WTC11 (cell line): Measurements from ENCODE around the gene HAND1. TPM values are rescaled to one million over a fixed set of nuclear protein-coding genes. Genes with fewer than 3 reads are reported as not detected.
"Not testable (repeated sequence)": the region's sequence is repeated elsewhere in the genome, so short reads cannot be mapped to it uniquely, and the experiment has no call there.

Experiments
- ATAC-seq: fragments of 200-7000 bp; cut with Tn5 transposase; 2 replicates; pipeline ENCODE4 v1.10.0; 2021; ENCODE audit warnings: mild to moderate bottlenecking, moderate library complexity
- CTCF ChIA-PET: fragments of 300-600 bp; sonication (Branson Sonifier 250); formaldehyde crosslinking; loops from one replicate; lab custom pipeline; 2021; ENCODE audit warnings: antibody characterized with exemption; lab: Charles Lee
- POLR2A ChIA-PET: fragments of 350-600 bp; sonication (Branson Sonifier 250); formaldehyde crosslinking; loops from one replicate; lab custom pipeline; 2021; ENCODE audit warnings: antibody characterized with exemption; lab: Charles Lee
- DNase-seq: peaks from one replicate; pipeline ENCODE4 v3.0.0; 2021; ENCODE audit warnings: low spot score
- H3K27ac Mint-ChIP-seq: 2 replicates; pipeline ENCODE4 v1.8.0; 2021; ENCODE audit warnings: mixed read lengths
- H3K27me3 Mint-ChIP-seq: 2 replicates; pipeline ENCODE4 v1.8.0; 2021; ENCODE audit warnings: low read depth, mild to moderate bottlenecking, moderate library complexity, mixed read lengths
- H3K36me3 Mint-ChIP-seq: 2 replicates; pipeline ENCODE4 v1.8.0; 2021; ENCODE audit warnings: mixed read lengths
- H3K4me1 Mint-ChIP-seq: 2 replicates; pipeline ENCODE4 v1.8.0; 2022; ENCODE audit warnings: mixed read lengths
- H3K4me3 Mint-ChIP-seq: 2 replicates; pipeline ENCODE4 v1.8.0; 2021; ENCODE audit warnings: mild to moderate bottlenecking, moderate library complexity, mixed read lengths
- H3K9me3 Mint-ChIP-seq: 2 replicates; pipeline ENCODE4 v1.8.0; 2021; ENCODE audit warnings: mixed read lengths
- EMX1 ChIP-seq: fragments of 250-450 bp; sonication (Bioruptor Pico); IDR thresholded peaks from 2 replicates; pipeline ENCODE4 v1.8.0; 2021; ENCODE audit warnings: mild to moderate bottlenecking
- ESRRA ChIP-seq: sonication (generic); formaldehyde crosslinking; IDR thresholded peaks from 2 replicates; pipeline ENCODE4 v1.8.1; 2022; ENCODE audit warnings: mild to moderate bottlenecking, missing genetic modification reagents, borderline replicate concordance
- NFYB ChIP-seq: sonication (generic); formaldehyde crosslinking; conservative IDR thresholded peaks from 2 replicates; pipeline ENCODE4 v1.8.0; 2022; ENCODE audit warnings: low read depth, missing genetic modification reagents
- NR1H2 ChIP-seq: sonication (generic); formaldehyde crosslinking; IDR thresholded peaks from 2 replicates; pipeline ENCODE4 v1.9.0; 2021; ENCODE audit warnings: mild to moderate bottlenecking, moderate library complexity, missing genetic modification reagents
- TCF7 ChIP-seq: sonication (generic); formaldehyde crosslinking; IDR thresholded peaks from 2 replicates; pipeline ENCODE4 v1.8.0; 2022; ENCODE audit warnings: mild to moderate bottlenecking, low read depth, missing genetic modification reagents, moderate library complexity
- TEAD4 ChIP-seq: sonication (generic); formaldehyde crosslinking; IDR thresholded peaks from 2 replicates; pipeline ENCODE4 v1.8.0; 2022; ENCODE audit warnings: mild to moderate bottlenecking, missing genetic modification reagents
- ZNF219 ChIP-seq: sonication (generic); formaldehyde crosslinking; IDR thresholded peaks from 2 replicates; pipeline ENCODE4 v1.8.0; 2023; ENCODE audit warnings: missing genetic modification reagents, mild to moderate bottlenecking, borderline replicate concordance
- ZNF423 ChIP-seq: fragments of 250-450 bp; sonication (Bioruptor Pico); IDR thresholded peaks from 2 replicates; pipeline ENCODE4 v2.1.2; 2022; ENCODE audit warnings: mild to moderate bottlenecking, moderate library complexity
- ZNF671 ChIP-seq: fragments of 250-450 bp; sonication (Bioruptor Pico); IDR thresholded peaks from 2 replicates; pipeline ENCODE4 v1.8.0; 2021; ENCODE audit warnings: mild to moderate bottlenecking
- total RNA-seq: library from RNA; stranded (reverse); gene quantifications from 3 replicates; pipeline ENCODE4 v1.2.3, GENCODE V29; 2021
- TF ChIP-seq, protein P1 (sequence below): fragments of 250-450 bp; sonication (Bioruptor Pico); IDR thresholded peaks from 2 replicates; pipeline ENCODE4 v1.9.0; 2021; ENCODE audit warnings: mild to moderate bottlenecking
- TF ChIP-seq, protein P2 (sequence below): sonication (generic); formaldehyde crosslinking; IDR thresholded peaks from 2 replicates; pipeline ENCODE4 v1.8.0; 2023; ENCODE audit warnings: missing genetic modification reagents, mild to moderate bottlenecking, borderline replicate concordance
- TF ChIP-seq, protein P3 (sequence below): sonication (generic); formaldehyde crosslinking; IDR thresholded peaks from 2 replicates; pipeline ENCODE4 v1.8.1; 2023; ENCODE audit warnings: mild to moderate bottlenecking, missing genetic modification reagents, borderline replicate concordance
- TF ChIP-seq, protein P4 (sequence below): sonication (generic); formaldehyde crosslinking; IDR thresholded peaks from 2 replicates; pipeline ENCODE4 v1.8.0; 2022; ENCODE audit warnings: mild to moderate bottlenecking, missing genetic modification reagents
- TF ChIP-seq, protein P5 (sequence below): fragments of 250-450 bp; sonication (Bioruptor Pico); IDR thresholded peaks from 2 replicates; pipeline ENCODE4 v1.9.0; 2021; ENCODE audit warnings: moderate library complexity, mild to moderate bottlenecking, inconsistent platforms, borderline replicate concordance
- TF ChIP-seq, protein P6 (sequence below): fragments of 250-450 bp; sonication (Bioruptor Pico); IDR thresholded peaks from 2 replicates; pipeline ENCODE4 v2.1.2; 2022; ENCODE audit warnings: mild to moderate bottlenecking, moderate library complexity
- TF ChIP-seq, protein P7 (sequence below): sonication (generic); formaldehyde crosslinking; IDR thresholded peaks from 2 replicates; pipeline ENCODE4 v1.8.0; 2022; ENCODE audit warnings: mild to moderate bottlenecking, missing genetic modification reagents
- TF ChIP-seq, protein P8 (sequence below): sonication (generic); formaldehyde crosslinking; conservative IDR thresholded peaks from 2 replicates; pipeline ENCODE4 v1.8.1; 2022; ENCODE audit warnings: mild to moderate bottlenecking, missing genetic modification reagents
- TF ChIP-seq, protein P9 (sequence below): sonication (generic); formaldehyde crosslinking; IDR thresholded peaks from 2 replicates; pipeline ENCODE4 v1.8.1; 2023; ENCODE audit warnings: mild to moderate bottlenecking, missing genetic modification reagents, moderate library complexity

The HAND1 gene
- total RNA-seq, 1 experiment from 2014 or later: not detected

DNA sequence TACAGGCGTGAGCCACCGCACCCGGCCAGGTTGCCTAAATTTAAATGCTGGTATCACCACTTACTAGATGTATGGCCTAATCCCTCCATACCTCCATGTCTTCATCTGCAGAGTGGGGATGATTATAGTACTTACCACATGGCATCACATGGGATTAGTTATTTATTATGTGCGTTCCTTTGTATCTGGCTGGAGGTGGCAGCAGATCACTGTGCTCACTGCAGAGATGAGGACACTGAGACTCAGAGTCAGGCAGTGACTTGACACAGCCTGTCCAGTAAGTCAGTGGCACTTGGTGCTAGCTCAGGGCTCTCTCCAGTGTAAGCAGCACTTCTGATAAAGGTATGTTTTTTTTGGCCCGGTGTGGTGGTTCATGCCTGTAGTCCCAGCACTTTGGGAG is 38.4 kb upstream of the HAND1 start:
- no peak overlapping the region for H3K4me3 Mint-ChIP-seq
- TF ChIP-seq, protein P1, sequence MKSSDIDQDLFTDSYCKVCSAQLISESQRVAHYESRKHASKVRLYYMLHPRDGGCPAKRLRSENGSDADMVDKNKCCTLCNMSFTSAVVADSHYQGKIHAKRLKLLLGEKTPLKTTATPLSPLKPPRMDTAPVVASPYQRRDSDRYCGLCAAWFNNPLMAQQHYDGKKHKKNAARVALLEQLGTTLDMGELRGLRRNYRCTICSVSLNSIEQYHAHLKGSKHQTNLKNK (CRISPR knock-in tag): no peak
- TF ChIP-seq, protein P2, sequence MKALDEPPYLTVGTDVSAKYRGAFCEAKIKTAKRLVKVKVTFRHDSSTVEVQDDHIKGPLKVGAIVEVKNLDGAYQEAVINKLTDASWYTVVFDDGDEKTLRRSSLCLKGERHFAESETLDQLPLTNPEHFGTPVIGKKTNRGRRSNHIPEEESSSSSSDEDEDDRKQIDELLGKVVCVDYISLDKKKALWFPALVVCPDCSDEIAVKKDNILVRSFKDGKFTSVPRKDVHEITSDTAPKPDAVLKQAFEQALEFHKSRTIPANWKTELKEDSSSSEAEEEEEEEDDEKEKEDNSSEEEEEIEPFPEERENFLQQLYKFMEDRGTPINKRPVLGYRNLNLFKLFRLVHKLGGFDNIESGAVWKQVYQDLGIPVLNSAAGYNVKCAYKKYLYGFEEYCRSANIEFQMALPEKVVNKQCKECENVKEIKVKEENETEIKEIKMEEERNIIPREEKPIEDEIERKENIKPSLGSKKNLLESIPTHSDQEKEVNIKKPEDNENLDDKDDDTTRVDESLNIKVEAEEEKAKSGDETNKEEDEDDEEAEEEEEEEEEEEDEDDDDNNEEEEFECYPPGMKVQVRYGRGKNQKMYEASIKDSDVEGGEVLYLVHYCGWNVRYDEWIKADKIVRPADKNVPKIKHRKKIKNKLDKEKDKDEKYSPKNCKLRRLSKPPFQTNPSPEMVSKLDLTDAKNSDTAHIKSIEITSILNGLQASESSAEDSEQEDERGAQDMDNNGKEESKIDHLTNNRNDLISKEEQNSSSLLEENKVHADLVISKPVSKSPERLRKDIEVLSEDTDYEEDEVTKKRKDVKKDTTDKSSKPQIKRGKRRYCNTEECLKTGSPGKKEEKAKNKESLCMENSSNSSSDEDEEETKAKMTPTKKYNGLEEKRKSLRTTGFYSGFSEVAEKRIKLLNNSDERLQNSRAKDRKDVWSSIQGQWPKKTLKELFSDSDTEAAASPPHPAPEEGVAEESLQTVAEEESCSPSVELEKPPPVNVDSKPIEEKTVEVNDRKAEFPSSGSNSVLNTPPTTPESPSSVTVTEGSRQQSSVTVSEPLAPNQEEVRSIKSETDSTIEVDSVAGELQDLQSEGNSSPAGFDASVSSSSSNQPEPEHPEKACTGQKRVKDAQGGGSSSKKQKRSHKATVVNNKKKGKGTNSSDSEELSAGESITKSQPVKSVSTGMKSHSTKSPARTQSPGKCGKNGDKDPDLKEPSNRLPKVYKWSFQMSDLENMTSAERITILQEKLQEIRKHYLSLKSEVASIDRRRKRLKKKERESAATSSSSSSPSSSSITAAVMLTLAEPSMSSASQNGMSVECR: no peak
- TF ChIP-seq, protein P3, sequence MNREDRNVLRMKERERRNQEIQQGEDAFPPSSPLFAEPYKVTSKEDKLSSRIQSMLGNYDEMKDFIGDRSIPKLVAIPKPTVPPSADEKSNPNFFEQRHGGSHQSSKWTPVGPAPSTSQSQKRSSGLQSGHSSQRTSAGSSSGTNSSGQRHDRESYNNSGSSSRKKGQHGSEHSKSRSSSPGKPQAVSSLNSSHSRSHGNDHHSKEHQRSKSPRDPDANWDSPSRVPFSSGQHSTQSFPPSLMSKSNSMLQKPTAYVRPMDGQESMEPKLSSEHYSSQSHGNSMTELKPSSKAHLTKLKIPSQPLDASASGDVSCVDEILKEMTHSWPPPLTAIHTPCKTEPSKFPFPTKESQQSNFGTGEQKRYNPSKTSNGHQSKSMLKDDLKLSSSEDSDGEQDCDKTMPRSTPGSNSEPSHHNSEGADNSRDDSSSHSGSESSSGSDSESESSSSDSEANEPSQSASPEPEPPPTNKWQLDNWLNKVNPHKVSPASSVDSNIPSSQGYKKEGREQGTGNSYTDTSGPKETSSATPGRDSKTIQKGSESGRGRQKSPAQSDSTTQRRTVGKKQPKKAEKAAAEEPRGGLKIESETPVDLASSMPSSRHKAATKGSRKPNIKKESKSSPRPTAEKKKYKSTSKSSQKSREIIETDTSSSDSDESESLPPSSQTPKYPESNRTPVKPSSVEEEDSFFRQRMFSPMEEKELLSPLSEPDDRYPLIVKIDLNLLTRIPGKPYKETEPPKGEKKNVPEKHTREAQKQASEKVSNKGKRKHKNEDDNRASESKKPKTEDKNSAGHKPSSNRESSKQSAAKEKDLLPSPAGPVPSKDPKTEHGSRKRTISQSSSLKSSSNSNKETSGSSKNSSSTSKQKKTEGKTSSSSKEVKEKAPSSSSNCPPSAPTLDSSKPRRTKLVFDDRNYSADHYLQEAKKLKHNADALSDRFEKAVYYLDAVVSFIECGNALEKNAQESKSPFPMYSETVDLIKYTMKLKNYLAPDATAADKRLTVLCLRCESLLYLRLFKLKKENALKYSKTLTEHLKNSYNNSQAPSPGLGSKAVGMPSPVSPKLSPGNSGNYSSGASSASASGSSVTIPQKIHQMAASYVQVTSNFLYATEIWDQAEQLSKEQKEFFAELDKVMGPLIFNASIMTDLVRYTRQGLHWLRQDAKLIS (CRISPR knock-in tag): no peak
- TF ChIP-seq, protein P4, sequence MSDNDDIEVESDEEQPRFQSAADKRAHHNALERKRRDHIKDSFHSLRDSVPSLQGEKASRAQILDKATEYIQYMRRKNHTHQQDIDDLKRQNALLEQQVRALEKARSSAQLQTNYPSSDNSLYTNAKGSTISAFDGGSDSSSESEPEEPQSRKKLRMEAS (CRISPR knock-in tag): no peak
- TF ChIP-seq TCF7 (CRISPR knock-in tag) (no peak), NFYB (no peak), ZNF219 (CRISPR knock-in tag) (no peak), NR1H2 (CRISPR knock-in tag) (no peak), ESRRA (CRISPR knock-in tag) (no peak), TEAD4 (CRISPR knock-in tag) (no peak)
- TF ChIP-seq, protein P5, sequence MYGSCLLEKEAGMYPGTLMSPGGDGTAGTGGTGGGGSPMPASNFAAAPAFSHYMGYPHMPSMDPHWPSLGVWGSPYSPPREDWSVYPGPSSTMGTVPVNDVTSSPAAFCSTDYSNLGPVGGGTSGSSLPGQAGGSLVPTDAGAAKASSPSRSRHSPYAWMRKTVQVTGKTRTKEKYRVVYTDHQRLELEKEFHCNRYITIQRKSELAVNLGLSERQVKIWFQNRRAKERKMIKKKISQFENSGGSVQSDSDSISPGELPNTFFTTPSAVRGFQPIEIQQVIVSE (CRISPR knock-in tag): no peak
- TF ChIP-seq, all 79 proteins: peak for 0
- Mint-ChIP-seq H3K27me3 (peaks cover 13% of the 10 kb centered on the region), H3K4me1 (peaks cover 9% of the 10 kb centered on the region), H3K27ac (no peak overlapping the region), H3K36me3 (no peaks in the 10 kb centered on the region), H3K9me3 (no peaks in the 10 kb centered on the region)
- POLR2A ChIA-PET: no interaction called here
- no peak for DNase-seq
- CTCF ChIA-PET: interaction anchor here (0.5 kb wide), 1 partner anchor 115 kb away, joined by 3 read pairs; no protein-coding TSS in a partner anchor
- ATAC-seq: no peak

DNA sequence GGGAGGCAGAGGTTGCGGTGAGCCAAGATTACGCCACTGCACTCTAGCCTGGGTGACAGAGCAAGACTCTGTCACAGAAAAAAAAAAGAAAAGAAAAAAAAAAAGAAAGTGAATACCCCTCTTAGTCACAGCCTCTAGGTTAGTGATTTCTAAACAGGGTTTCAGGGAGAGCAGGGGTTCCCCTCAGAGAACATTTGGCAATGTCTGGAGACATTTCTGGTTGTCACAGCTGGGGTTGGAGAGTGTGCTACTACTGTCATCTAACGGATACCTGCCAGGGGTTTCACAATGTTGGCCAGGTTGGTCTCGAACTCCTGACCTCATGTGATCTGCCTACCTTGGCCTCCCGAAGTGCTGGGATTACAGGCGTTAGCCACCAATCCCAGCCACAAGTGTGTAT is 37.5 kb upstream of the HAND1 start:
- ATAC-seq, H3K36me3 Mint-ChIP-seq, POLR2A ChIA-PET, H3K9me3 Mint-ChIP-seq, DNase-seq, H3K27ac Mint-ChIP-seq, H3K27me3 Mint-ChIP-seq, H3K4me1 Mint-ChIP-seq, CTCF ChIA-PET, H3K4me3 Mint-ChIP-seq: not testable (repeated sequence)

DNA sequence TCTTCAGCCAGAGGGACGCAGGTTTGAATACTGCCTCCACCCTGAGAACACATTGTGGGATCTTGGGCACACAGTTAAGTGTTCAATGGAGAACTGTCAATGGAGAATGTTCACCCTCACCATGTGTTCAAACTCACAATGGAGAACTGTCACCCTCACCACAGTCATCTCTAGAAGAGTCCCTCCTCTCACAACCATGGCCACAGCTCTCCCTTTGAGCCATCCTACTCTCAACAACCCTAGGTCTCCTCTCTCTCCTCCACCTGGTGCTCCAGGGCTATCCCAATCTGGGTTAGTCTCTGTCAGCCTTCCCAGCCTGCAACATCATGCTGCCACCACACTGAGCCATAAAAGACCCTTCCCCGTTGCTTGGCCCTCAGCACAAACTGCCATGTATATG is 36.3 kb upstream of the HAND1 start:
- Mint-ChIP-seq H3K9me3 (no peaks in the 10 kb centered on the region), H3K36me3 (no peaks in the 10 kb centered on the region), H3K27me3 (peaks cover under 1% of the 10 kb centered on the region; the same call in 1 of the 2 replicates), H3K27ac (no peak overlapping the region), H3K4me3 (no peak overlapping the region), H3K4me1 (no peaks in the 10 kb centered on the region)
- no peak for DNase-seq
- CTCF ChIA-PET: interaction anchor here (0.6 kb wide), 1 partner anchor 86 kb away, joined by 3 read pairs; no protein-coding TSS in a partner anchor
- no peak for ATAC-seq
- POLR2A ChIA-PET: no interaction called here
- TF ChIP-seq NR1H2 (CRISPR knock-in tag) (no peak), ZNF219 (CRISPR knock-in tag) (no peak), ZNF423 (no peak), EMX1 (no peak), NFYB (no peak), ZNF671 (CRISPR knock-in tag) (no peak)
- TF ChIP-seq, protein P6, sequence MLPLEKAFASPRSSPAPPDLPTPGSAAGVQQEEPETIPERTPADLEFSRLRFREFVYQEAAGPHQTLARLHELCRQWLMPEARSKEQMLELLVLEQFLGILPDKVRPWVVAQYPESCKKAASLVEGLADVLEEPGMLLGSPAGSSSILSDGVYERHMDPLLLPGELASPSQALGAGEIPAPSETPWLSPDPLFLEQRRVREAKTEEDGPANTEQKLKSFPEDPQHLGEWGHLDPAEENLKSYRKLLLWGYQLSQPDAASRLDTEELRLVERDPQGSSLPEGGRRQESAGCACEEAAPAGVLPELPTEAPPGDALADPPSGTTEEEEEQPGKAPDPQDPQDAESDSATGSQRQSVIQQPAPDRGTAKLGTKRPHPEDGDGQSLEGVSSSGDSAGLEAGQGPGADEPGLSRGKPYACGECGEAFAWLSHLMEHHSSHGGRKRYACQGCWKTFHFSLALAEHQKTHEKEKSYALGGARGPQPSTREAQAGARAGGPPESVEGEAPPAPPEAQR (CRISPR knock-in tag): no peak
- TF ChIP-seq, protein P7, sequence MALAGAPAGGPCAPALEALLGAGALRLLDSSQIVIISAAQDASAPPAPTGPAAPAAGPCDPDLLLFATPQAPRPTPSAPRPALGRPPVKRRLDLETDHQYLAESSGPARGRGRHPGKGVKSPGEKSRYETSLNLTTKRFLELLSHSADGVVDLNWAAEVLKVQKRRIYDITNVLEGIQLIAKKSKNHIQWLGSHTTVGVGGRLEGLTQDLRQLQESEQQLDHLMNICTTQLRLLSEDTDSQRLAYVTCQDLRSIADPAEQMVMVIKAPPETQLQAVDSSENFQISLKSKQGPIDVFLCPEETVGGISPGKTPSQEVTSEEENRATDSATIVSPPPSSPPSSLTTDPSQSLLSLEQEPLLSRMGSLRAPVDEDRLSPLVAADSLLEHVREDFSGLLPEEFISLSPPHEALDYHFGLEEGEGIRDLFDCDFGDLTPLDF: no peak
- TF ChIP-seq, protein P8, sequence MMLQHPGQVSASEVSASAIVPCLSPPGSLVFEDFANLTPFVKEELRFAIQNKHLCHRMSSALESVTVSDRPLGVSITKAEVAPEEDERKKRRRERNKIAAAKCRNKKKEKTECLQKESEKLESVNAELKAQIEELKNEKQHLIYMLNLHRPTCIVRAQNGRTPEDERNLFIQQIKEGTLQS: no peak
- TF ChIP-seq, protein P9, sequence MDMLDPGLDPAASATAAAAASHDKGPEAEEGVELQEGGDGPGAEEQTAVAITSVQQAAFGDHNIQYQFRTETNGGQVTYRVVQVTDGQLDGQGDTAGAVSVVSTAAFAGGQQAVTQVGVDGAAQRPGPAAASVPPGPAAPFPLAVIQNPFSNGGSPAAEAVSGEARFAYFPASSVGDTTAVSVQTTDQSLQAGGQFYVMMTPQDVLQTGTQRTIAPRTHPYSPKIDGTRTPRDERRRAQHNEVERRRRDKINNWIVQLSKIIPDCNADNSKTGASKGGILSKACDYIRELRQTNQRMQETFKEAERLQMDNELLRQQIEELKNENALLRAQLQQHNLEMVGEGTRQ (CRISPR knock-in tag): no peak
